ENCODE measurements around the gene KBTBD4. TPM values are rescaled to one million over a fixed set of nuclear protein-coding genes. Genes with fewer than 3 reads are reported as not detected.

Gene KBTBD4
- total RNA-seq, 1 experiment from 2014 or later = 12.3 TPM

DNA sequence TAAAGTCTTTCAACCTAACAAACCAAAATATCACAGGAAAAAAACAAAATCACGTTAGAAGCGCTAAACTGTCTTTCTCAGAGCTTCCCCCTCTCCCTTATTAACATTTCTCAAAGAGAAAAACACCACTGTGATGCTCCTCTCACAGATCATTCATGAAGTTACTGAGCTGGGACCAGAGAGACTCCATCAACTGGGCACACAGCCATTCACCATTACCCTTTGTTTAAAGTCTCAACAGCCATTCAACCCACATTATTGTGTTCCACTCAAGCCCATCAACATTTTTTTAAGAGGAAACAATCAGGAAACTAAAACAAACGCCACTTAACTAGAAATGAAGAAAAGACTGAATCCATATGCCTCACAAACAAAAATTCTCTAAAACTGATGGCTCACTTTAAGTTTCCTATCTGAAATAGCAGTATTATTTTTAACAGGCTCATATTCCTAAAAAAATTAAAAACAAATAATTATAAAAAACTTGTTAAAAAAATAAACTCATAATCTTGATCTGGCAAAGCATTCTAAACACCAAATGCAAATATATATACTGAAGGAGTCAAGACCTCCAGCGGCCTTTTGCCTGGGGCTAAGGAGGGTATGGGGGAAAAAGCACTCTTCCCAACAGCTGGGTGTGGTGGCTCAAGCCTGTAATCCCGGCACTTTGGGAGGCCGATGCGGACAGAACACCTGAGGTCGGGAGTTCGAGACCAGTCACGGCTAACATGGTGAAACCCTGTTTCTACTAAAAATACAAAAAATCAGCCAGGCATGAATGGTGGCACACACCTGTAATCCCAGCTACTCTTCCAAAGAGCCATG, 39.8 kb downstream of the KBTBD4 start:
- Mint-ChIP-seq H3K36me3 (peaks cover 3% of the 10 kb centered on the region; the same call in 1 of the 2 replicates), H3K4me1 (peaks cover 38% of the 10 kb centered on the region), H3K9me3 (no peaks in the 10 kb centered on the region), H3K27ac (peak overlapping the region; percentile 94), H3K27me3 (ENCODE audit: low read depth) (no peaks in the 10 kb centered on the region), H3K4me3 (peak overlapping the region; percentile 2; the same call in 1 of the 2 replicates)
- TF ChIP-seq SOX15 (CRISPR knock-in tag; IDR thresholded peaks at IDR 0.05) (no peak), ELF4 (CRISPR knock-in tag; IDR thresholded peaks at IDR 0.05; ENCODE audit: low read depth) (no peak), IRF2 (CRISPR knock-in tag; IDR thresholded peaks at IDR 0.05; ENCODE audit: borderline replicate concordance, low read depth) (no peak)
- TF ChIP-seq, protein P1, sequence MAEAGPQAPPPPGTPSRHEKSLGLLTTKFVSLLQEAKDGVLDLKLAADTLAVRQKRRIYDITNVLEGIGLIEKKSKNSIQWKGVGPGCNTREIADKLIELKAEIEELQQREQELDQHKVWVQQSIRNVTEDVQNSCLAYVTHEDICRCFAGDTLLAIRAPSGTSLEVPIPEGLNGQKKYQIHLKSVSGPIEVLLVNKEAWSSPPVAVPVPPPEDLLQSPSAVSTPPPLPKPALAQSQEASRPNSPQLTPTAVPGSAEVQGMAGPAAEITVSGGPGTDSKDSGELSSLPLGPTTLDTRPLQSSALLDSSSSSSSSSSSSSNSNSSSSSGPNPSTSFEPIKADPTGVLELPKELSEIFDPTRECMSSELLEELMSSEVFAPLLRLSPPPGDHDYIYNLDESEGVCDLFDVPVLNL (CRISPR knock-in tag; IDR thresholded peaks at IDR 0.05; ENCODE audit: borderline replicate concordance, low read depth) = no peak
- TF ChIP-seq, protein P2, sequence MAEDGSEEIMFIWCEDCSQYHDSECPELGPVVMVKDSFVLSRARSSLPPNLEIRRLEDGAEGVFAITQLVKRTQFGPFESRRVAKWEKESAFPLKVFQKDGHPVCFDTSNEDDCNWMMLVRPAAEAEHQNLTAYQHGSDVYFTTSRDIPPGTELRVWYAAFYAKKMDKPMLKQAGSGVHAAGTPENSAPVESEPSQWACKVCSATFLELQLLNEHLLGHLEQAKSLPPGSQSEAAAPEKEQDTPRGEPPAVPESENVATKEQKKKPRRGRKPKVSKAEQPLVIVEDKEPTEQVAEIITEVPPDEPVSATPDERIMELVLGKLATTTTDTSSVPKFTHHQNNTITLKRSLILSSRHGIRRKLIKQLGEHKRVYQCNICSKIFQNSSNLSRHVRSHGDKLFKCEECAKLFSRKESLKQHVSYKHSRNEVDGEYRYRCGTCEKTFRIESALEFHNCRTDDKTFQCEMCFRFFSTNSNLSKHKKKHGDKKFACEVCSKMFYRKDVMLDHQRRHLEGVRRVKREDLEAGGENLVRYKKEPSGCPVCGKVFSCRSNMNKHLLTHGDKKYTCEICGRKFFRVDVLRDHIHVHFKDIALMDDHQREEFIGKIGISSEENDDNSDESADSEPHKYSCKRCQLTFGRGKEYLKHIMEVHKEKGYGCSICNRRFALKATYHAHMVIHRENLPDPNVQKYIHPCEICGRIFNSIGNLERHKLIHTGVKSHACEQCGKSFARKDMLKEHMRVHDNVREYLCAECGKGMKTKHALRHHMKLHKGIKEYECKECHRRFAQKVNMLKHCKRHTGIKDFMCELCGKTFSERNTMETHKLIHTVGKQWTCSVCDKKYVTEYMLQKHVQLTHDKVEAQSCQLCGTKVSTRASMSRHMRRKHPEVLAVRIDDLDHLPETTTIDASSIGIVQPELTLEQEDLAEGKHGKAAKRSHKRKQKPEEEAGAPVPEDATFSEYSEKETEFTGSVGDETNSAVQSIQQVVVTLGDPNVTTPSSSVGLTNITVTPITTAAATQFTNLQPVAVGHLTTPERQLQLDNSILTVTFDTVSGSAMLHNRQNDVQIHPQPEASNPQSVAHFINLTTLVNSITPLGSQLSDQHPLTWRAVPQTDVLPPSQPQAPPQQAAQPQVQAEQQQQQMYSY (CRISPR knock-in tag; IDR thresholded peaks at IDR 0.05) = no peak
- TF ChIP-seq, protein P3, sequence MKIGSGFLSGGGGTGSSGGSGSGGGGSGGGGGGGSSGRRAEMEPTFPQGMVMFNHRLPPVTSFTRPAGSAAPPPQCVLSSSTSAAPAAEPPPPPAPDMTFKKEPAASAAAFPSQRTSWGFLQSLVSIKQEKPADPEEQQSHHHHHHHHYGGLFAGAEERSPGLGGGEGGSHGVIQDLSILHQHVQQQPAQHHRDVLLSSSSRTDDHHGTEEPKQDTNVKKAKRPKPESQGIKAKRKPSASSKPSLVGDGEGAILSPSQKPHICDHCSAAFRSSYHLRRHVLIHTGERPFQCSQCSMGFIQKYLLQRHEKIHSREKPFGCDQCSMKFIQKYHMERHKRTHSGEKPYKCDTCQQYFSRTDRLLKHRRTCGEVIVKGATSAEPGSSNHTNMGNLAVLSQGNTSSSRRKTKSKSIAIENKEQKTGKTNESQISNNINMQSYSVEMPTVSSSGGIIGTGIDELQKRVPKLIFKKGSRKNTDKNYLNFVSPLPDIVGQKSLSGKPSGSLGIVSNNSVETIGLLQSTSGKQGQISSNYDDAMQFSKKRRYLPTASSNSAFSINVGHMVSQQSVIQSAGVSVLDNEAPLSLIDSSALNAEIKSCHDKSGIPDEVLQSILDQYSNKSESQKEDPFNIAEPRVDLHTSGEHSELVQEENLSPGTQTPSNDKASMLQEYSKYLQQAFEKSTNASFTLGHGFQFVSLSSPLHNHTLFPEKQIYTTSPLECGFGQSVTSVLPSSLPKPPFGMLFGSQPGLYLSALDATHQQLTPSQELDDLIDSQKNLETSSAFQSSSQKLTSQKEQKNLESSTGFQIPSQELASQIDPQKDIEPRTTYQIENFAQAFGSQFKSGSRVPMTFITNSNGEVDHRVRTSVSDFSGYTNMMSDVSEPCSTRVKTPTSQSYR (CRISPR knock-in tag; IDR thresholded peaks at IDR 0.05) = no peak
- TF ChIP-seq, protein P4, sequence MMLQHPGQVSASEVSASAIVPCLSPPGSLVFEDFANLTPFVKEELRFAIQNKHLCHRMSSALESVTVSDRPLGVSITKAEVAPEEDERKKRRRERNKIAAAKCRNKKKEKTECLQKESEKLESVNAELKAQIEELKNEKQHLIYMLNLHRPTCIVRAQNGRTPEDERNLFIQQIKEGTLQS (CRISPR knock-in tag; conservative IDR thresholded peaks at IDR 0.05) = no peak
- TF ChIP-seq, protein P5, sequence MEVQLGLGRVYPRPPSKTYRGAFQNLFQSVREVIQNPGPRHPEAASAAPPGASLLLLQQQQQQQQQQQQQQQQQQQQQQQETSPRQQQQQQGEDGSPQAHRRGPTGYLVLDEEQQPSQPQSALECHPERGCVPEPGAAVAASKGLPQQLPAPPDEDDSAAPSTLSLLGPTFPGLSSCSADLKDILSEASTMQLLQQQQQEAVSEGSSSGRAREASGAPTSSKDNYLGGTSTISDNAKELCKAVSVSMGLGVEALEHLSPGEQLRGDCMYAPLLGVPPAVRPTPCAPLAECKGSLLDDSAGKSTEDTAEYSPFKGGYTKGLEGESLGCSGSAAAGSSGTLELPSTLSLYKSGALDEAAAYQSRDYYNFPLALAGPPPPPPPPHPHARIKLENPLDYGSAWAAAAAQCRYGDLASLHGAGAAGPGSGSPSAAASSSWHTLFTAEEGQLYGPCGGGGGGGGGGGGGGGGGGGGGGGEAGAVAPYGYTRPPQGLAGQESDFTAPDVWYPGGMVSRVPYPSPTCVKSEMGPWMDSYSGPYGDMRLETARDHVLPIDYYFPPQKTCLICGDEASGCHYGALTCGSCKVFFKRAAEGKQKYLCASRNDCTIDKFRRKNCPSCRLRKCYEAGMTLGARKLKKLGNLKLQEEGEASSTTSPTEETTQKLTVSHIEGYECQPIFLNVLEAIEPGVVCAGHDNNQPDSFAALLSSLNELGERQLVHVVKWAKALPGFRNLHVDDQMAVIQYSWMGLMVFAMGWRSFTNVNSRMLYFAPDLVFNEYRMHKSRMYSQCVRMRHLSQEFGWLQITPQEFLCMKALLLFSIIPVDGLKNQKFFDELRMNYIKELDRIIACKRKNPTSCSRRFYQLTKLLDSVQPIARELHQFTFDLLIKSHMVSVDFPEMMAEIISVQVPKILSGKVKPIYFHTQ (CRISPR knock-in tag; IDR thresholded peaks at IDR 0.05) = no peak
- ChIA-PET POLR2A (interaction anchor here (1.4 kb wide), 1 partner anchor 14 kb away, joined by 5 read pairs; the partner anchor contains the start of gene CELF1), CTCF (interaction anchor here (0.8 to 1.9 kb wide), 2 partner anchors 12 to 14 kb away, joined by 3 to 8 read pairs; no protein-coding TSS in a partner anchor)
- ATAC-seq (peak; percentile 44), DNase-seq (ENCODE audit: low spot score) (no peak)

DNA sequence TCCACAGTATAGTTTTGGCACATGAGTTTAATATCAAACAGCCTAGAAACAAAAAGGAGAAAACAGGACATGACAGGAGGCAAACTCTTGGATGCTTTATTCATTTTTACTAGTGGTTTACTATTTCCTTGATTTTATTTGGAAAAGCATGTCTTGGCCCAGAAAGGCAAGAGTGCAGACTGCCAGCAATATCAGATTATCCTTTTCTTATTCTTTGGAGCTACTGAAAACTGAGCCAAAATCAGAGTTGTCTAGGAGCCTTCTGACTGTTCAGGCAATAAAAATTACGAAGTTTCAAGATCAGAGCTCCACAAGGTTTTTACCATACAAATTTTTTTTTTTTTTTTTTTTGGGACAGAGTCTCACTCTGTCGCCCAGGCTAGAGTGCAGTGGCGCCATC, 41.9 kb downstream of the KBTBD4 start:
- Mint-ChIP-seq H3K27me3 (ENCODE audit: low read depth) (no peaks in the 10 kb centered on the region), H3K27ac (no peak overlapping the region), H3K36me3 (peaks cover 3% of the 10 kb centered on the region; the same call in 1 of the 2 replicates), H3K9me3 (no peaks in the 10 kb centered on the region), H3K4me3 (no peak overlapping the region), H3K4me1 (peaks cover 44% of the 10 kb centered on the region)
- DNase-seq (ENCODE audit: low spot score) = no peak
- ChIA-PET CTCF (interaction anchor here (1.1 to 1.9 kb wide), 3 partner anchors 16 to 359 kb away, joined by 3 to 8 read pairs (median 5); no protein-coding TSS in a partner anchor), POLR2A (no interaction called here)
- no peak for ATAC-seq
- no peak for TF ChIP-seq CBFB (CRISPR knock-in tag; IDR thresholded peaks at IDR 0.05; ENCODE audit: low read depth)
- TF ChIP-seq, protein P6, sequence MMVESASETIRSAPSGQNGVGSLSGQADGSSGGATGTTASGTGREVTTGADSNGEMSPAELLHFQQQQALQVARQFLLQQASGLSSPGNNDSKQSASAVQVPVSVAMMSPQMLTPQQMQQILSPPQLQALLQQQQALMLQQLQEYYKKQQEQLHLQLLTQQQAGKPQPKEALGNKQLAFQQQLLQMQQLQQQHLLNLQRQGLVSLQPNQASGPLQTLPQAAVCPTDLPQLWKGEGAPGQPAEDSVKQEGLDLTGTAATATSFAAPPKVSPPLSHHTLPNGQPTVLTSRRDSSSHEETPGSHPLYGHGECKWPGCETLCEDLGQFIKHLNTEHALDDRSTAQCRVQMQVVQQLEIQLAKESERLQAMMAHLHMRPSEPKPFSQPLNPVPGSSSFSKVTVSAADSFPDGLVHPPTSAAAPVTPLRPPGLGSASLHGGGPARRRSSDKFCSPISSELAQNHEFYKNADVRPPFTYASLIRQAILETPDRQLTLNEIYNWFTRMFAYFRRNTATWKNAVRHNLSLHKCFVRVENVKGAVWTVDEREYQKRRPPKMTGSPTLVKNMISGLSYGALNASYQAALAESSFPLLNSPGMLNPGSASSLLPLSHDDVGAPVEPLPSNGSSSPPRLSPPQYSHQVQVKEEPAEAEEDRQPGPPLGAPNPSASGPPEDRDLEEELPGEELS (CRISPR knock-in tag; IDR thresholded peaks at IDR 0.05) = no peak
- TF ChIP-seq, protein P5 (CRISPR knock-in tag; IDR thresholded peaks at IDR 0.05) = no peak
- no peak for TF ChIP-seq ZNF416 (CRISPR knock-in tag; IDR thresholded peaks at IDR 0.05)
- no peak for TF ChIP-seq HMGA2 (CRISPR knock-in tag; IDR thresholded peaks at IDR 0.05)
- TF ChIP-seq, protein P7, sequence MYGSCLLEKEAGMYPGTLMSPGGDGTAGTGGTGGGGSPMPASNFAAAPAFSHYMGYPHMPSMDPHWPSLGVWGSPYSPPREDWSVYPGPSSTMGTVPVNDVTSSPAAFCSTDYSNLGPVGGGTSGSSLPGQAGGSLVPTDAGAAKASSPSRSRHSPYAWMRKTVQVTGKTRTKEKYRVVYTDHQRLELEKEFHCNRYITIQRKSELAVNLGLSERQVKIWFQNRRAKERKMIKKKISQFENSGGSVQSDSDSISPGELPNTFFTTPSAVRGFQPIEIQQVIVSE (CRISPR knock-in tag; IDR thresholded peaks at IDR 0.05; ENCODE audit: borderline replicate concordance) = no peak
- no peak for TF ChIP-seq SP1 (CRISPR knock-in tag; conservative IDR thresholded peaks at IDR 0.05)

All from WTC11 (cell line).